Neuronal stem cell (in vitro differentiated cells): ENCODE measurements around the gene MEIOC.
A peak's percentile ranks its signal among the peaks of the same experiment; 100 is the strongest.

Source experiments
- DNase-seq: peaks from one replicate; pipeline ENCODE4 v3.0.0-alpha.2; 2013; ENCODE audit warnings: low spot score
- H2AFZ ChIP-seq: one replicate; pipeline ENCODE4 v1.6.1; 2013; ENCODE audit warnings: mild to moderate bottlenecking, low read length, inconsistent platforms
- H2AK5ac ChIP-seq: 2 replicates; pipeline ENCODE4 v1.6.1; 2013; ENCODE audit warnings: low read depth, mild to moderate bottlenecking, inconsistent platforms, low read length, moderate library complexity, mixed read lengths
- H2BK120ac ChIP-seq: 2 replicates; pipeline ENCODE4 v1.6.1; 2013; ENCODE audit warnings: low read depth, mild to moderate bottlenecking, inconsistent platforms, low read length, moderate library complexity, mixed read lengths
- H2BK12ac ChIP-seq: one replicate; pipeline ENCODE4 v1.6.1; 2013; ENCODE audit warnings: low read length, inconsistent platforms
- H2BK15ac ChIP-seq: 2 replicates; pipeline ENCODE4 v1.6.1; 2013; ENCODE audit warnings: mild to moderate bottlenecking, low read length, inconsistent platforms, mixed read lengths
- H2BK5ac ChIP-seq: one replicate; pipeline ENCODE4 v1.6.1; 2013; ENCODE audit warnings: inconsistent platforms, mild to moderate bottlenecking, low read length, moderate library complexity
- H3K14ac ChIP-seq: one replicate; pipeline ENCODE4 v1.6.1; 2013; ENCODE audit warnings: low read length, inconsistent platforms
- H3K18ac ChIP-seq: 2 replicates; pipeline ENCODE4 v1.6.1; 2013; ENCODE audit warnings: low read length, inconsistent platforms
- H3K23ac ChIP-seq: 2 replicates; pipeline ENCODE4 v1.6.1; 2013; ENCODE audit warnings: low read depth, mild to moderate bottlenecking, mixed read lengths, low read length, inconsistent platforms; ENCODE audit not compliant: poor library complexity
- H3K27ac ChIP-seq: replicated peaks from 3 replicates; pipeline ENCODE4 v1.5.1; 2013; ENCODE audit warnings: low read length, inconsistent platforms
- H3K27me3 ChIP-seq, 3 experiments: 2 replicates each; pipeline ENCODE4 v1.6.1; 2013; ENCODE audit warnings: low read length in 3 of 3, mild to moderate bottlenecking in 2 of 3, inconsistent platforms in 1 of 3, low read depth in 1 of 3, mixed read lengths in 1 of 3, moderate library complexity in 1 of 3; ENCODE audit not compliant: control insufficient read depth in 3 of 3, insufficient read depth in 3 of 3
- H3K36me3 ChIP-seq, 2 donors: replicated peaks in 1 of 2; 2 replicates each; pipeline ENCODE4 v1.6.1; 2013; ENCODE audit warnings: low read length in 2 of 2; ENCODE audit not compliant: control insufficient read depth in 2 of 2, insufficient read depth in 2 of 2
- H3K4ac ChIP-seq: 2 replicates; pipeline ENCODE4 v1.6.1; 2013; ENCODE audit warnings: inconsistent platforms, mild to moderate bottlenecking, low read length, moderate library complexity
- H3K4me1 ChIP-seq, 2 donors: 1 replicate in 1 of 2; 2 replicates in 1 of 2; pipeline ENCODE4 v1.6.1; 2013; ENCODE audit warnings: low read length in 2 of 2, low read depth in 1 of 2; ENCODE audit not compliant: control insufficient read depth in 2 of 2, insufficient read depth in 1 of 2
- H3K4me2 ChIP-seq: one replicate; pipeline ENCODE4 v1.6.1; 2013; ENCODE audit warnings: mild to moderate bottlenecking, low read length, inconsistent platforms; ENCODE audit not compliant: insufficient read depth, poor library complexity, severe bottlenecking
- H3K4me3 ChIP-seq, 2 donors: 2 replicates each; pipeline ENCODE4 v1.5.1; 2013; ENCODE audit warnings: low read length in 2 of 2, mild to moderate bottlenecking in 2 of 2, inconsistent platforms in 1 of 2, moderate library complexity in 1 of 2
- H3K79me1 ChIP-seq: one replicate; pipeline ENCODE4 v1.6.1; 2013; ENCODE audit warnings: low read depth, mild to moderate bottlenecking, inconsistent platforms, low read length, moderate library complexity
- H3K9ac ChIP-seq: one replicate; pipeline ENCODE4 v1.6.1; 2013; ENCODE audit warnings: mild to moderate bottlenecking, low read depth, low read length, inconsistent platforms; ENCODE audit not compliant: poor library complexity
- H3K9me3 ChIP-seq, 2 donors: replicated peaks in 1 of 2; 2 replicates each; pipeline versions ENCODE3 to v1.6.1; 2013; ENCODE audit warnings: low read length in 2 of 2, mild to moderate bottlenecking in 2 of 2, inconsistent platforms in 1 of 2, low read depth in 1 of 2, mixed read lengths in 1 of 2, moderate library complexity in 1 of 2; ENCODE audit not compliant: control insufficient read depth in 2 of 2, insufficient read depth in 1 of 2
- H4K8ac ChIP-seq: one replicate; pipeline ENCODE4 v1.6.1; 2013; ENCODE audit warnings: low read depth, mild to moderate bottlenecking, inconsistent platforms, low read length, moderate library complexity
- H4K91ac ChIP-seq: one replicate; pipeline ENCODE4 v1.6.1; 2013; ENCODE audit warnings: low read length, low read depth, mild to moderate bottlenecking, inconsistent platforms; ENCODE audit not compliant: poor library complexity
- WGBS, 2 donors: extraction: QIAGEN DNeasy Blood & Tissue Kit; methylation state at CpG; one replicate each; pipeline ENCODE4 v1.1.7; 2013; ENCODE audit warnings: missing lambda C conversion rate in 2 of 2, mixed read lengths in 1 of 2; ENCODE audit not compliant: insufficient read length in 2 of 2, insufficient replicate concordance in 1 of 2; ENCODE audit errors: extremely low coverage in 2 of 2; 5-methylcytosine and 5-hydroxymethylcytosine counted together

MEIOC gene

GRCh38 chr17:44608727-44609435 is 47.4 kb upstream of the MEIOC start:
- H2AK5ac ChIP-seq: peak overlapping the region; percentile 30
- H2AFZ ChIP-seq: peak overlapping the region; percentile 87
- H3K18ac ChIP-seq: peak overlapping the region; percentile 97
- H3K4ac ChIP-seq: no peak overlapping the region
- H3K27me3 ChIP-seq: peaks cover 0 to 10% (median 0%) of the 10 kb centered on the region in 3 experiments
- H4K91ac ChIP-seq: peak overlapping the region; percentile 5
- H2BK12ac ChIP-seq: peak overlapping the region; percentile 84
- no peak overlapping the region for H3K4me2 ChIP-seq
- no peak overlapping the region for H4K8ac ChIP-seq
- H3K23ac ChIP-seq: no peak overlapping the region
- DNase-seq: no peak
- peak overlapping the region; percentile 42 for H2BK15ac ChIP-seq
- H3K4me1 ChIP-seq: peaks cover 7 to 19% of the 10 kb centered on the region in 2 donors
- no CpG with 5 or more reads among the region's 6 CpGs for WGBS, 2 donors
- peaks cover 1 to 4% of the 10 kb centered on the region in 2 donors for H3K9me3 ChIP-seq
- no peak overlapping the region for H2BK120ac ChIP-seq
- H3K36me3 ChIP-seq: no peaks in the 10 kb centered on the region
- peak overlapping the region; percentile 8 for H2BK5ac ChIP-seq
- H3K14ac ChIP-seq: no peak overlapping the region
- H3K4me3 ChIP-seq: no peak overlapping the region
- no peak overlapping the region for H3K27ac ChIP-seq
- H3K9ac ChIP-seq: peak overlapping the region; percentile 27
- H3K79me1 ChIP-seq: no peaks in the 10 kb centered on the region

- no peak overlapping the region for H3K27ac ChIP-seq
- no peak overlapping the region for H3K9ac ChIP-seq
- H3K79me1 ChIP-seq: no peaks in the 10 kb centered on the region
- H3K9me3 ChIP-seq: peaks cover 1 to 4% of the 10 kb centered on the region in 2 donors
- no peak overlapping the region for H2AFZ ChIP-seq
- no peak overlapping the region for H4K91ac ChIP-seq
- peaks cover 7 to 17% of the 10 kb centered on the region in 2 donors for H3K4me1 ChIP-seq
- no peaks in the 10 kb centered on the region for H3K36me3 ChIP-seq
- no peak overlapping the region for H2BK5ac ChIP-seq
- H3K23ac ChIP-seq: no peak overlapping the region
- H3K27me3 ChIP-seq: peaks cover 0 to 10% (median 0%) of the 10 kb centered on the region in 3 experiments
- no CpG with 5 or more reads among the region's 4 CpGs for whole genome bisulfite sequencing, 2 donors
- peak overlapping the region; percentile 58 for H3K18ac ChIP-seq
- no peak overlapping the region for H2BK15ac ChIP-seq
- no peak overlapping the region for H3K4me2 ChIP-seq
- H3K14ac ChIP-seq: no peak overlapping the region
- H2BK120ac ChIP-seq: no peak overlapping the region
- H4K8ac ChIP-seq: no peak overlapping the region
- H2AK5ac ChIP-seq: no peak overlapping the region
- H3K4me3 ChIP-seq: no peak overlapping the region
- no peak overlapping the region for H3K4ac ChIP-seq
- H2BK12ac ChIP-seq: no peak overlapping the region
- no peak for DNase-seq
These were observed 45.9 kb upstream of the MEIOC start for GRCh38 chr17:44610331-44610730.

GRCh38 chr17:44610871-44611270 is 45.4 kb upstream of the MEIOC start:
- Histone ChIP-seq H3K36me3 (no peaks in the 10 kb centered on the region), H3K9me3 (peaks cover 1 to 4% of the 10 kb centered on the region in 2 donors), H3K4me1 (peaks cover 7 to 17% of the 10 kb centered on the region in 2 donors), H3K27ac (no peak overlapping the region), H2BK15ac (no peak overlapping the region), H4K91ac (no peak overlapping the region), H2BK120ac (no peak overlapping the region), H3K79me1 (no peaks in the 10 kb centered on the region), H2BK5ac (no peak overlapping the region), H3K27me3 (peaks cover 0 to 10% (median 0%) of the 10 kb centered on the region in 3 experiments), H3K4ac (no peak overlapping the region), H3K18ac (no peak overlapping the region), H2AK5ac (no peak overlapping the region), H4K8ac (no peak overlapping the region), H3K23ac (no peak overlapping the region), H3K4me2 (no peak overlapping the region), H2BK12ac (no peak overlapping the region), H2AFZ (no peak overlapping the region), H3K4me3 (no peak overlapping the region), H3K14ac (no peak overlapping the region), H3K9ac (no peak overlapping the region)
- no peak for DNase-seq
- no CpG with 5 or more reads among the region's 2 CpGs for WGBS, 2 donors

GRCh38 chr17:44614862-44615261 is 41.4 kb upstream of the MEIOC start:
- Histone ChIP-seq H3K9me3 (no peaks in the 10 kb centered on the region), H3K79me1 (no peaks in the 10 kb centered on the region), H3K4me1 (peaks cover 0 to 3% of the 10 kb centered on the region in 2 donors), H3K4me2 (no peak overlapping the region), H2BK5ac (no peak overlapping the region), H4K91ac (no peak overlapping the region), H3K18ac (no peak overlapping the region), H2BK12ac (no peak overlapping the region), H4K8ac (no peak overlapping the region), H3K9ac (no peak overlapping the region), H2AK5ac (no peak overlapping the region), H2BK15ac (no peak overlapping the region), H3K27ac (no peak overlapping the region), H2BK120ac (no peak overlapping the region), H3K14ac (no peak overlapping the region), H3K4me3 (no peak overlapping the region), H3K36me3 (no peaks in the 10 kb centered on the region), H3K23ac (no peak overlapping the region), H3K4ac (no peak overlapping the region), H2AFZ (no peak overlapping the region), H3K27me3 (no peaks in the 10 kb centered on the region)
- no peak for DNase-seq
- no CpG with 5 or more reads among the region's 5 CpGs for WGBS, 2 donors
